Endothelial cell of umbilical vein (primary cell): ENCODE data around the gene NCL.

ENCODE experiments used
- EZH2 ChIP-seq: IDR thresholded peaks from 2 replicates; pipeline ENCODE4 v1.6.1; 2012; ENCODE audit warnings: borderline replicate concordance, low read depth, mild to moderate bottlenecking, moderate library complexity, low read length, inconsistent platforms; ENCODE audit not compliant: severe bottlenecking
- FOS ChIP-seq: IDR thresholded peaks from 2 replicates; pipeline ENCODE4 v1.6.1; 2011; ENCODE audit warnings: mild to moderate bottlenecking, low read length, moderate library complexity, borderline replicate concordance; ENCODE audit not compliant: insufficient read depth
- POLR2A ChIP-seq: IDR thresholded peaks from 2 replicates; pipeline ENCODE4 v1.6.1; 2012; ENCODE audit warnings: low read depth, mild to moderate bottlenecking, control low read depth, low read length
- POLR2AphosphoS5 ChIP-seq: IDR thresholded peaks from 2 replicates; pipeline ENCODE4 v1.6.1; 2012; ENCODE audit warnings: low read depth, mild to moderate bottlenecking, control low read depth, low read length, moderate library complexity; ENCODE audit not compliant: insufficient read depth
- TF ChIP-seq, protein P1 (sequence below), 2 donors: IDR thresholded peaks; 1 replicate in 1 of 2; 2 replicates in 1 of 2; pipeline ENCODE4 v1.5.1; 2011; ENCODE audit warnings: low read length in 2 of 2, mild to moderate bottlenecking in 2 of 2, moderate library complexity in 2 of 2, control low read depth in 1 of 2, inconsistent platforms in 1 of 2, low read depth in 1 of 2; ENCODE audit not compliant: insufficient read depth in 1 of 2; ENCODE audit errors: extremely low read depth in 1 of 2

DNA sequence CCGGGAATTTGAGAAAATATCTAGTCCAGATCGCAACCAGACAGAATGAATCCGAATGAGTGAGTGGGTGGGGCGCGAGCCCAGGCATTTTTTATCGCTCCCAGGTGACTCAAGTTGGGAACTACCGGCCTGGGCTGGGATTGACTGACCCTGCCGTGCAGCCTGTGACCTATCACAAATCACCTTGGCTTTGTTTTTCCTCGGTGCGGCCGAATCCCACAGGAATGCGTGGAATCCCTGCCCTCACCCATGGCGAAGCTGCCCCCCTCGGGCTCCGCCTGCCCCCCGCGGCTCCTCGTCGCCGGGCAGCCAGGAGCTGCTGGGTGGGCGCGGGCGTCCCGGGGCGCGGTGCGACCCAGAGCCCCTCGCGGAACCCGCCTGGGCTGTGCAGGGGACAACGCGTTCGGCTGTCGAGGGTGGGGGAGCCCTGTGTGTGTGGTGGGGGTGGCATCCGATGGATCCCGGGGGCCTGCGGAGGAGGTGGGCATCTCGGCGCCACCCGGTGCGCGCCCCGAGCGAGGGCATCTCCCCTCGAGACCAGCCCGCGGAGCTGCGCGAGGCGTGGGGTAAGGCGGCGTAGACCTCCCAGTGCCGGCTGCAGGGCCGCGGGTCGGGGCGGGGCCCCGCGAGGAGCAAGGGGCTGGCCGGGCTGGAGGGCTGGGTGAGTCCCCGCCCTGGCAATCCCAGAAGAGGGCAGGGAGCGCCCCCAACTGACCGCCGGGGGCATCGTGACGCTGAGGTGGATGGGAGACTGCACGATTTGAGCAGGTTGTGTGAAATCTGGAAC lies 52.3 kb downstream of the NCL start:
- TF ChIP-seq, protein P1, sequence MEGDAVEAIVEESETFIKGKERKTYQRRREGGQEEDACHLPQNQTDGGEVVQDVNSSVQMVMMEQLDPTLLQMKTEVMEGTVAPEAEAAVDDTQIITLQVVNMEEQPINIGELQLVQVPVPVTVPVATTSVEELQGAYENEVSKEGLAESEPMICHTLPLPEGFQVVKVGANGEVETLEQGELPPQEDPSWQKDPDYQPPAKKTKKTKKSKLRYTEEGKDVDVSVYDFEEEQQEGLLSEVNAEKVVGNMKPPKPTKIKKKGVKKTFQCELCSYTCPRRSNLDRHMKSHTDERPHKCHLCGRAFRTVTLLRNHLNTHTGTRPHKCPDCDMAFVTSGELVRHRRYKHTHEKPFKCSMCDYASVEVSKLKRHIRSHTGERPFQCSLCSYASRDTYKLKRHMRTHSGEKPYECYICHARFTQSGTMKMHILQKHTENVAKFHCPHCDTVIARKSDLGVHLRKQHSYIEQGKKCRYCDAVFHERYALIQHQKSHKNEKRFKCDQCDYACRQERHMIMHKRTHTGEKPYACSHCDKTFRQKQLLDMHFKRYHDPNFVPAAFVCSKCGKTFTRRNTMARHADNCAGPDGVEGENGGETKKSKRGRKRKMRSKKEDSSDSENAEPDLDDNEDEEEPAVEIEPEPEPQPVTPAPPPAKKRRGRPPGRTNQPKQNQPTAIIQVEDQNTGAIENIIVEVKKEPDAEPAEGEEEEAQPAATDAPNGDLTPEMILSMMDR (IDR thresholded peaks at IDR 0.05; ENCODE audit: extremely low read depth in 1 of 2, insufficient read depth in 1 of 2, low read depth in 1 of 2, low read length in 2 of 2): peak; percentile 91 to 97
- TF ChIP-seq POLR2A (no peak), EZH2 (no peak), FOS (no peak), POLR2AphosphoS5 (no peak)
